DMS53 (cell line): ENCODE results near the gene LYL1.

Source experiments
- DNase-seq: peaks from one replicate; lab custom pipeline; 2025; lab: John Stamatoyannopoulos, UW

Gene LYL1

DNA sequence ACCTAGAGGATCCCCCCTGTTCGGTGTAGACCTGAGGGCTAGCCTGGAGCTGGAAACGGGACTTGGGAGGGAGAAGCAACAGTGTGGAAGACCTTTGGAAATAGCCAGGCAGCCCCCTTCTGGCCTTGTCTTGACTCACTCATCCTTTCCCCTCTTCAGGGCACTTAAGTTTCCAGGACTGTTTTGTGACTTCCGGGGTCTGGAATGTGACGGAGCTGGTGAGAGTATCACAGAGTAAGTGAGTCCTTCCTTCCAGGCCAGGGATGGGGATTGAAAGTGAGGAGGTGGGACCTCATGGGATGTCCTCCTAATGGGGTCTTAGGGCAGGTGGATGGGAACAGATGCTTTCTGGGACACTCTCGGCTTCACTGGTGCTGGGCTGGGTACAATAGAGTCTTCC is 29.4 kb downstream of the LYL1 start:
- DNase-seq, result no peak

DNA sequence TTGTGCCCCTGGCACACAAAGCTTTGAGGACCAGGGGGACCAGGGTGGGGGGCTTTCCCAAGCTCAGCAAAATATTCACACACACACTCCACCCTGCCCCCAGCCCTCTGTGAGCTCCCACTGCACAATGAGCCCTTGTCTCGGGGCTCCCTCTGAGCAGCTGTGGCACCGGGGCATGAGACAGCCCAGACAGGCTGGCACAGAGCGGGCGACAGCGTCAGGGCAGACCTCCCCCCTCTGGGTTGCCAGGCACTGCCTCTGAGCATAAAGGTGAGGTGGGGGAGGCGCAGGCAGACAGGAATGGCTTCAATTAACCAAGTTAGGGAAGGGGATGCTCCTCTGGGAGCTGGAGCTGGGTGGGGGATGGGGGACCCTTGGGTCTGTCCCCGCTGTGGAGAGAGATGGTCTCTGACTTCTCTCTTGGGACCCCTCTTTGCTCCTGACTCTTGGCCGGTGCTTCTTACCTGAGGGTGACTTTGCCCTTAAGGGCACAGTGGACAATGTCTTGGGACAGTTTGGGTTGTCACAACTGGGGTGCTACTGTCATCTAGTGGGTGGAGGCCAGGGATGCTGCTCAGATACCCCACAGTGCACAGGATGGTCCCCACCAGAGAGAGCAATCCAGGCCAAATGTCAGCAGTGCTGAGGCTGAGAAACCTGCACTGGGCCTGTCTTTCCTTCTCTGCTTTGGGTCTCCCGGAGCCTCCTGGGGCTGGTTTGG is 30.3 kb downstream of the LYL1 start:
- no peak for DNase-seq

DNA sequence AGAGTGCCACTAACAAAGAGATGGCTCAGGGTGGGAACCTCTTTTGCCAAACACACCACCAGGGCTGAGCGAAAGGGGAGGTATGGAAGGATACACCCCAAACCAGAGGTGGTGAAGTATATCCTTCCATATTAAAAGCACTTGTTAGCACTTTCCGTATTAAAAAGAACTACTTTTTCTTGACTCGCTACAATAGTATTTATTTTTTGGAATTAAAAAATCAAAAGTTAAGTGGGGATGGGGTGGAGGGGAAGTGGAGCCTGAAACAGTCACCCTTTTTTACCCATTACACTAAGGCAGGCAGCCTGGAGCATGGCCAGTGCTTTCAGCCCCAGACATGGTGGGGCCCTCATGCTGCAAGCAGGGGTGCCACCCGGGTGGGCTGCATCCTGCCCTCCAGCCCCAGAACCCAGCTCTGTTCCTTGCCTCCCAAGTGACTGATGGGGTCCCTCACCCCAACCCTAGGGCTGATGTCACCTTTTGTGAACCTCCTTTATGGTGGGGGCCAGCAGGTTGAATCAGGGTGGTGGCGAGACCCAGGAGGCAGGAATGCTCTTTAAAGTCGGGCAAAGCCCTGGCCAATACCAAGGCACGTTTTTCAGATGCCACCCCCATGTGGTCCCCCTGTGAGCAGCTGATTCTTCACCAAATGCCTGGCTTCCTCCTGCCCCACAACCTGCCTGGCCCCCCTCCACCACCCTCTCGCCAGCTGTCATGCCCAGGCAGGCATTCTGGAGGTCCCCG is 31.0 kb downstream of the LYL1 start:
- DNase-seq, result no peak

DNA sequence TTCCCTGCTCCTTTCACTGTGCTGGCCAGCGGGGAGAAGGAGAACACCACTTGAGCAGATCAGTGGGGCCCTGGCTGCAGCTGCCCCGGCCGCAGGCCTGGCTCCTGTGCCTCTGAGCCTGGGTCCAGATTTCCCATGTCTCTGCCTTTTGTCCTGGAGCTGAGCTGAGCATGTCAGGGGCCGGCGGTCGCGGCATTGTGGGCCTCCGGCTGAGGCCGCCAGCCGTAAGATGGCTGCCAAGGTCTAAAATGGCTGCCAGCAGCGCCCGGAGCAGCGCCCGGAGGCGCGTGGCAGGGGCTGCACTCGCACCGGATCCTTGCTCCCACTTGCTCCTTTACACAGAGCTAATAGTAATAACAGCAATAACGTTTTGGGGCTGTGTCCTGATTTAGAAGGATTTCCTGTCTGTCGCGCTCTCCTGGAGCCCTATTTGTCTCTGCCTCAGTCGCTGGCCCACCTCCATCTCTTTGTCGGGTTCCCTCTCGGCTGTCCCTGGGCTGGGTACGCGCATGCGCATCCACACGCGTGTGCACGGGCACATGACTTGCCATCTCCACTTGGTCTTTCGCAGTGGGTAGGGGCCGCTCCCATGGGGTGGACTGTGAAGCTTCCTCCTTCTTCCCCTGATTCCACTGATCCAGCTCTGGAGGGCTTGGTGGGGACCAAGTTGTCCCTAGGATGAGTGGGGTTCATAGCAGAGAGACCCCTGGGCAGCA is 32.1 kb downstream of the LYL1 start:
- no peak for DNase-seq

DNA sequence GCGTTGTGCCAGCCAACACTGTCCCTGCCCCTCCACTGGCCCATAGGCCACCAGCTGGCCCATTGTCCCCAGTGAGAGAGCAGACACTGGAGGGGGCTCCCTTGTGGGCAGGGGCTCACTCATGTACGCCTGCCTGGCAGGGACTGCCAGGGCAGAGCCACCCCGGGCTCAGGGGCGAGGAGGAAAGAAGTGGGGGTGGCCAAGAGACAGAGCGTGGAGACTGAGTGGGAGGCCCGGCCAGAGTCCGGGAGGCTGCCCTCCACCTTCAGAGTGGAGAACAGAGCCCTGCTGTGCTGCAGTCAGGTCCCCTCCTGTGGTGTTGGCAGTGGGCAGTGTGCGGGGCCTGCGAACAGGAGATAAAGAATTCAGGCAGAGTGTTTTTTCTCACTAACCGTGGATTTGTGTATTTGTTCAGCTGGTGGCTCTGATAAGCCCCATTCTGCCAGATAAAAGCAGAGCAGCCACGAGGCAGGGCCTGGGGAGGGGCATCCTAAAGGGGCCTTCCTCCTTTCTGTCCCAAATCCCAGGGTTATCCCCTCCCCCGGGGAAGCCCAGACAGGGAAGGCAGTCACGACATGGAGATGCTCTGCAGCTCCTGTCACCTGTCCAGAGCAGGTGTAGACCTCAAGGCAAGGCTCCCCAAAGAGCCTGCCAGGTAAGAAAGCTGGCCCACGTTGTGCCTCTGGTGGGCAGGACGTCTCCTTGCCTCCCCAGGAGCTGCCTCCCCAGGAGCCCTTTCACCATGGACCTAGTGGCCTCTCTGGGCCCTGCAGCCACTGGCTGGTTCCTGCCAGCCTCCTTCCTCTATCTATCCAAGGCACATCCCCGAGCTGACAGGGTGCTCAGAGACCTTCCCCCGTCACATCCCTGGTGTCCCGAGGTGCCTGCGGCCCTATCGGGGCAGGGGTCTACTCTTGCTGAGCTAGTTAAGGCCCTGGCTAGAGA is 33.0 kb downstream of the LYL1 start:
- DNase-seq, result peak; percentile 45

DNA sequence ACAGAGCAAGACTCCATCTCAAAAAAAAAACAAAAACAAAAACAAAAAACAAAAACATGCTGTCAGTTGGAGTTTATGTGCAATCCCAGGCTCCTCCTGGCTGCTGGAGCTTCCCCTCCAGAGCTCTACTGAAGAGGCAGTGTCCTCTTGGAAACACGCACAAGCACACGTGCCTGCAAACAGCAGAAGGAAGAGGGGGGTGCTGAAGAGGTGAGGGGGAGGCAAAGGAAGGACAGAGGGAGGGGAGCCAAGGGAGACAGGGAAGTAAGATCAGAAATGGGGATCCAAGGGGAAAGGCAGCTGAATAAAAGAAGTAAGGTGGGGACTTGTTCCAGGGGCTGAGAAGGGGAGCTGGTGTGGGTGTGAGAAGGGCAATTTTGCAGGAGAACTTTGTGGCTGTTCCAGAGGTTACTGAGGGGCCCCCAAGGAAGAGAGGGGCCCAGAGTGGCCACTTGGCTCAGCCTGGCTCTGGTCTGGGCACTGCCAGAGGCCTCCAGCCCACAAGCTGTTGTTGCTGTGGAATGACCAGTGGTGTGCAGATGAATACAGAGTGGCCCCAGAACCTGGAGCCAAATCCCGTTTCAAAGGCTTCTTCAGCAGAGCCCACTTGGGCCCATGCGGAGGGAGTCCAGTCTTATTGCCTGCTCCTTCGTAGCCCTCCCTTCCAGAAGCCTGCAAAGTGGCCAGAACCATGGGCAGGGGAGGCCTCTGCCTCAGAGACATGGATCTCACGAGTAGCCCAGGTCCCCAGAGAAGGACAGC is 34.4 kb downstream of the LYL1 start:
- no peak for DNase-seq

DNA sequence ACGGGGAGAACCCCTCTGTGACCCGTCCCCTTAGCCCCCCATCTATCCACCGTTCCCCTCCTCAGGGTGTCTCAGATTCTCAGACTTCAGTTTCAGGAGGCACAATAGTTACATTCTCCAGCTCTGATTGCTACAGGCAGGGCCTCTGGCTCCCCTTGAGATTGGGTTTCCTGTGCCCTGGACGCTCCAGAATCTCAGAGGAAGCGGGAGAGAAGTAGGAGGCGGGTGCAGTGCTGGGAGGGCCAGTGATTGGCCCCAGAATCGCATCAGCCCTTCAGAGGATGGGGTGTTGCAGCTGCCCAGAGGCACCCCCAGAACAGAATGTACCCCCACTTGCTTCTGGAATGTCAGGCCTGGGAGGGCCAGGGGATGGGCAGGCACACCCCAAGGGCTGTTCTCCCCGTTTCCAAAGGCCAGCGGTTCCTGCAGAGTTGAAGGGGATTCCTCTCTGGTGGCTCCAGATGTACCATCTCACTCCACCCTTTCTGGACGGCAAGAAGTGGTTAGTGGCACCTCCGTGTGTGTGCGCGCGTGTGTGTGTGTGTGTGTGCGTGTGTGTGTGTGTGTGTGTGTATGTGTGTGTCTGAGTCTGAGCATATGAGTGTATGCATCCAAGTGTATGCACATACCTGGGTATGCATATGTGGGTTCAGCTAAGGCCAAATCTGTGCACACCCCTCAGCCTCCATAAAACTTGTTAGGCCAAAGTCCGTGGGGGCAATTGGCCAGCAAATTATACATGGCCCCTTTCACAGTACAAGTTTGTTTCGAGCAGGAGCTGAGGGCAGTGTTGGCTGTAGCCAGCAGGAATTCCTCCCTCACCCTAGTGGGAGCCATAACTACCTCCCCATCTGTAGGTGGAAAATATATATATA is 35.5 kb downstream of the LYL1 start:
- DNase-seq, result no peak

DNA sequence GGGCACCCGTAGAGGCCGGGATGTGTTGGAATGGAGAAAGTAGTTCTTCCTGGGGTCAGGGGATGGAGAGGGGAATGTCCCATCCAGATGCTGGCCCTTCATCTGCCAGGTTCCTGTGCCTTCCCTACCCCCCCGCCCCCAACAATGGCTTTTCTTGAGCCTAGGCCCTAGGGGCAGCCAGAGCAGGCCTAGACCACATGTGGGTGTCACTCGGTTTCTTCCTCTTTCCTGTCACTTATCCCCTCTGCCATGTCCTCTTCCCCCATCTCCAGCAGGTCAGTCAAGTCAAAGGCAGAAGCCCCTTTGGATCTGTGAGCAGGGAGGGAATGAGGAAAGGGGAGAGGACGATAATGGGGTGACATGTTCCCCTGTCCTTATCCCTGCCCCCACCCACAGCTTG is 36.4 kb downstream of the LYL1 start:
- no peak for DNase-seq

DNA sequence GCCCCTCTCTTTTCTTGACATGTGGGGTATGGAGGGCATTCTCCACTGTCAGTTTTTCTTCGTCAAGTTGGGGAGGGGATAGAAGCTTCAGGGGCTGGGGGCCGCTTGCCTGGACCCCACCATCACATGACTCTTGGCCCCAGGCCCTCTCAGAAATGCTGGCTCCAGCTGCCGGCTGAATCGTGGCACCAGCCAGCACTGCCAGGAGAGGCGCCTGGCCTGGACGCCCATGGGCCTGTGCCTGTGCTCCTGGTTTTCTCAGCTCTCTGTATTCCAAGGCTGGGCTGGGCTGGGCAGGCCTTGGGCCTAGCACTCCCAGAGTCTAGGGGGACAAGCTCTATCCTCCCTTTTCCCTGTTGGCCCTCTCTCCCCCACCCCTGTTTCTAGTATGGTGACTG is 38.6 kb downstream of the LYL1 start:
- no peak for DNase-seq

DNA sequence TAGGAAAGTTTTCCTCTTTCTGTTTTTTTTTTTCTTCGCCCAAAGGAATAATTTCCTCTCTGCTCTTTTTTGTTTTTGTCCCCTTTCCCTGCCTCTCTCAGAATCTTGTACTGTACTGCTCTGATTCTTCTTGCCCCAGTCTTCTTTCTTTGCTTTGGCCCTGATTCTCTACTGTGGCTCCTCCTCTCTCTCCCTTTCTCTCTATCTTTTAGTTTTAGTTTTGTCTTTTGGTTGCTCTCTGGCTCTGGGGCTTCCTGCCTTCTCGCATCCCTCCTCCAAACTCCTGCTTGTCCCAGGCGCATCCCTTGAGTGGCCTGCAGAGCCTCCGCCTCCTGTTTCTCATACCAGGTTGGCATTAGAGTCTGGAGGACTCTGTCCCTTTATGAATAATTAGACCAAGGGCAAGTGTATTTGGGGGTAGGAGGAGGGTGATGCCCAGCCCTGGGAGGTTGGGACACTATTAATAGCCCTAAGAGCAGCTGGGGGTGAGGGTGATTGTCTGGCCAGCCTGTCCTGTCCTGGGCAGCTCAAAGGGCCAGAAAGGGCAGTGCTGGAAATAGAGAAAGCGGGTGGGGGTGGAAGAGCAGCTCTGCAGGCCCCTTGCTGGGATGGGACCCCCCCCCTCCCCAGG is 39.1 kb downstream of the LYL1 start:
- no peak for DNase-seq

DNA sequence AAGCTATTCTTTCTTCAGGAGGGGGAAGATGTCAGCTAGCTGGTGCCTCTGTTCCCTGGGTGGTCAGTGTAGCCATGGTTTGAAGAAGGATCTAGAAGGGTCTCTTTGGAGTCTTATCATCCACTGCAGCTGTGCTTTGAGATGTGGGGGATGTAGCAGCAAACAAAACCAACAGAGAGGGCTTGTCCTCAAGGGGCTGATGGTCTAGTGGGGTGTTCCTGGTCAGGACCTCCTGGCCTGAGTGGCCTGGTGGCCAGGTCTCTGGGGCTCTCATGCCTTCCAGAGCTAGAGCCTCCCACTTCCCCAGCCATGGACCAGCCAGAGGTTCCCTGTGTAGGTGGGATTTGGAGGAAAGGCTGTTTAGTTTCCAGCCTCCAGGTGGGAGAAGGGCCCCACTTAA is 40.3 kb downstream of the LYL1 start:
- DNase-seq, result no peak

DNA sequence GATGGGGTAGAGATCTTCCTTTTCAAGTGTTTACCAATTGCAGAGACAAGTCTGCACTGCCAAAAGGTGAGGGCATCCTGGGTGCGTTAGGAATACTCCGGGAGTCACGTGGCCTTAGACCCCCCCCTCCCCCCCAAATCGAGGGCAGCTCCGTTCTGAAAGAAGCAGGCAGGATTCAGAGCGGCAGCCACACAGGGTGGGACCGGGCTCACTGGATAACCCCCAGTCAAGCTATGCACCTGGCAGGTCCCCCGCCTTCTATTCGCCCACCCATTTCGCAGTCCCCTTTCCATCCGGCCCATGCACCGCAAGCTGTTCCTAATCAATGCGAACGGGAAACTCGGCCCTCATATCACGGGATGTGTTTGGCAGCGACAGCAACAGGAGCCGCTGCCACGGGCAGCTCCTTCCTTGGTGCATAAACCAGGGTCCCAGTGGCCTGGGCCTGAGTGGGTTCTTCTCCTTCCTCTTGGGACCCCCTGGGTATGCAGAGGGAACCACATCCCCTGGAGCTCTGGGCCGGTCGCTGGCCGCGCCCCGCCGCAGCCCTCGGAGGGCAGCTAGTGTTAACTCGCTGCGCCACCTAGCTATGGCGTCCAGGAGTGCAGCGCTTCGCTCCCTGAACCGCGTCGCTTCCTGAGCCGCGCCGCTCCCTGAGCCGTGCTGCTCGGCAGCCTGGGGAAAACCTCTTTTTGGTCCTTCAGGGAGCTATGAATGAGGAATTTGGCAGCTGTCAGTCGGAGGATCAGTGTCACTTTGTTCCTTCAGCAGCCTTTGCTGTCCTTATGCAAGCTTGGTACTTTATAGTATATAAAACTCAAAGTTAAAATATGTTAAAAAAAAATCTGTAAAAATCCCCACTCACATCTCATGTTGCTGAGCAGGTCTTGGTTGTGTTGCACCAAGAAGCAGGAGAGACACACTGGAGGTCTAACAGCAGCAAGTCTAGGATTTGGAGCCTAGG is 41.4 kb downstream of the LYL1 start:
- peak; percentile 81 for DNase-seq

DNA sequence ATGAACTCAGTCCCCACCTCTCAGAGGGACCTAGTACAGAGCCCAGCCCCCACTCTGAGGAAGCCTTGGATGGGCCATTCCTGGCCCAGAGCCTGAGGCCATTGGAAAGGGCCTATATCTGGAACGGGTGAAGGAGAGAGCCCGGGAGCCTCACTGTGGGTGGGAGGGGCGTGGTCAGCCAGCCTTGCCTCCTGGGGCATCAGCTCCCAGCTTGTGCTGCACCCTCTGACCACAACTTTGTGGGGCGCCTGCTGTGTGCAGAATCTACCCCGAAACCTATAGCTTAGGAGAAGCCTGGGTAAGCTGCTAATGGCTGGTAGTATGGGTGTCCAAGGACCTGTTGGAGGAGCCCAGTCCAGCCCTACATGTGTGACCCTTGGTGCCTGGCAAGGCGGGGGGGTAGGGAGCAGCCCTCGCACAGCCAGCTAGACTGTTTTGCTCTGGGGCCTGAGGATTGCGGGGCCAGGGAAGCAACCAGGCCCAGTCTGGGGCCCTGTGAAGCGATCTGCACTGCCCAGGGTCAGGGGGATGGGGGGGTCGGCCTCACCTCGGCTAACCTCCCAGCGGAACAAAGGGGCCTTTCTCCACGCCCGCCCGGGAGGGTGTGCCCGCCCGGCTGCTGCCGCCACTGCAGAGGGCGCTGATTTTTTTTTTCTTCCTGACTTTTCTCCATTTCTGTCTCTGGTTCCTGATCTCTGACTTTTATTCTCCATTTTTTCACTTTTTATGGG is 42.3 kb downstream of the LYL1 start:
- DNase-seq, result no peak

DNA sequence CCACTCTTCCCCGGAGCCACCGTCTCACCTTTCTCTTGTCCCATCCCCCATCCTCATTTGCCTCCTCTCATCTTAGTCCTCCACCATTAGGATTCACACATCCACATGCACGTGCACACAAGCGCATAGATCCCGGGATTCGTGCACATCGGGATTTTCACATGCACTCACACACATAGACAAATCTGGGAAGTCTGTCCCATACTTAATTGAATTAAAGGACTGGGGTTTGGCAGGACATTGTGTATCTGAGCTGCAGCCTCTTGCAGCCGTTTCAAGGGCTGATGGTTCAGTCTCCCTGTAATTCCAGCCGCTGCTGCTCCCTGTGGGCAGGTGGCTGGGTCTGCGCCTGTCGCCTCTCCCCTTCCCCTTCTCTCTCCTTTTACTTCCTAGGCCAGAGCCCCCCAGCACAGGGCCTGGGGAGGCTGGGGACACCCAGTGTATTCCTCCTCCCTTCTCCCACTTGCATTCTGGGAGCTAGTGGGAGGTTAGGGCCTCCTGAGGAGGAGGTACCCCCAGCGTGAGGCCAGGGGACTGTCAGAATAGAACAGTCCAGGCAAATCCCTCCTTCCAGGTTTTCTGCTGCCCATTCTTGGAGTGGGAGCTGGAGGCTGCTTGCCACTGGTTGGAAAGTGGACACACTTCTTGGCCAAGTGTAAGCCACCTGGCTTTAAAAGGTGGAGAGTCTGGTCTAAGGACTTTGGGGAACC is 43.6 kb downstream of the LYL1 start:
- DNase-seq, result no peak

DNA sequence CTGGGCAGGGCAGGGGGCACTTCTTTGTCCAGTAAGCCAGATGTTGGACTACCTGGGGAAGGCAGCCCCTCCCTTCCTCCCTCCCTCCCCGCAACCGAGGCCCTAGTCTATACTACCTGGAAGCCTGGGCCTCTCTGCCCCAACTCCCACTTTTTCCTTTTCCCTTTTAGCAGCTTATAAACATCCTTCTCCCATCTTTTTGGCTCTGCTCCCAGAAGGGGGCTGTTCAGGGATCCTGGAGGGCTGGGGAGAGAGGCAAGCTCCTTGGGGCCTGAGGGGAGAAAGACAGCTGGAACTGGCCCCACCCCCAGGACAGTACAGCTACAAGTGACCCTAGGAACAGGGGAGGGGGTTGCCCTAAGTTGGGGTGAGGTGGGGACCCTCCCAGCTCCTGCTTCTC is 44.9 kb downstream of the LYL1 start:
- no peak for DNase-seq

DNA sequence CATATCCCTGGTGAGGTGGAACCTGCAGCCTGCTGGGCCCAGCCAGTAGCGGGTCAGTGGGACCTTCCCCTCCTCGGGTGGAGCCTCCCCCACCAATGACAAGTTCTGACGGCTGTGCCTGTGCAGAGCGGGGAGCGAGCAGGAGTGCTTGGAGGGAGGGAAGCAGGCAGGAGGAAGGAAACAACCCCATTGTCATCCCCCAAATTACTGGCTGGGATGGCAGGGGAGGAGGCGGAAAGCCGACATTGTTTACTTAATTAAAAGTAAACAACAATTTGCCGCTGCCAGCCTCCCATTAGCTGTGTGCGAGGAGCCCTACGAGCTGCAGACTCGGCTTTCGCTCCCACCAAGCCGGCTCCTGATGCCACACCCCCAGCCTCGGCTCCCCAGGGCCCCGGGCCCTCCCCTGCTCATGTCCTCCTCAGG is 45.5 kb downstream of the LYL1 start:
- DNase-seq, result peak; percentile 51

DNA sequence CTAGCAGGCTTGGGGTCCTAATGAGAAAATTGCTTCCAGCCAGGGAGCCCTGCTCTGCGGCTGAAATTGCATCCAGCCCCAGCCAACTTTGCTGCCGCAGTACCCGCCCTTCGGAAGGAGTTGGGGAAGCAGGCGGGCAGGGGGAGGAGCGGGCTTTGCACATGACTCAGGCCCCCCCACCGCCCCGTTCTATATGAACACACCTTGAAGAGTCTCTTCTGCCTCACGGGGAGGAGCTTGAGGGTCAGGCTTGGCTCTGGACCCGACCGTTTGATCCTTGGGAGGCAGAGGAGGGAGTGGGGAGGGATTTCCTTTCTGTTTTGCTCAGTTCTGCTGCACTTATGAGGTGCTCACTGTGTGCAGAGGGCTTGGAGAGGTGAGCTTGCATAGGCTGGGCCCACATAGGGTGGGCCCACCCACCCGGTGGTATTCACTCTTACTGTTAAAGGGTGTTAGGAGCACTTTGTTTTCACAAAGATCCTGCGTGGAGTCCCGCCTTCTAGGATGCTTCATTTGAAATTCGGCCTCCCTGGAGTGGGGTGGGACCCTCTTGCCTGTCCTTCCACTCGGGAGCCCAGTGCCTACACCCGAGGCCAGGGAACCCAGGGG is 46.5 kb downstream of the LYL1 start:
- DNase-seq, result no peak
